Cardiac fibroblast (primary cell): Measurements from ENCODE around the gene HOXA10.
A peak's percentile ranks its signal among the peaks of the same experiment; 100 is the strongest.

Source experiments
- DNase-seq, 2 donors: peaks; one replicate each; pipeline versions ENCODE4 v3.0.0 to v3.0.0-alpha.2; 2010; ENCODE audit warnings: low read depth in 2 of 2
- H3K4me3 ChIP-seq, 2 donors: replicated peaks in 1 of 2; 1 replicate in 1 of 2; 2 replicates in 1 of 2; pipeline ENCODE4 v1.5.1; 2011; ENCODE audit warnings: low read depth in 2 of 2, low read length in 2 of 2, mild to moderate bottlenecking in 2 of 2, moderate library complexity in 1 of 2
- CTCF ChIP-seq: IDR thresholded peaks from one replicate; pipeline ENCODE4 v1.5.1; 2011; ENCODE audit warnings: low read depth, mild to moderate bottlenecking, low read length, inconsistent platforms

Gene HOXA10

GRCh38 chr7:27151341-27151930, 22.7 kb downstream of the HOXA10 start:
- no peak for DNase-seq
- no peak for TF ChIP-seq CTCF
- peak overlapping the region; percentile 21 to 26 for H3K4me3 ChIP-seq

- H3K4me3 ChIP-seq: peak overlapping the region; percentile 21 to 26
- peak; percentile 51 for TF ChIP-seq CTCF
- peak; percentile 59 to 69 for DNase-seq
These were observed 23.4 kb downstream of the HOXA10 start for GRCh38 chr7:27150568-27151340.

- H3K4me3 ChIP-seq: peak overlapping the region in 1 of 2 donors; percentile 11
- no peak for DNase-seq
- TF ChIP-seq CTCF: no peak
These were observed 24.1 kb downstream of the HOXA10 start for GRCh38 chr7:27149842-27150567.

GRCh38 chr7:27148756-27149641, 25.1 kb downstream of the HOXA10 start:
- DNase-seq: no peak
- H3K4me3 ChIP-seq: no peak overlapping the region
- no peak for TF ChIP-seq CTCF

GRCh38 chr7:27148031-27148755, 25.9 kb downstream of the HOXA10 start:
- no peak overlapping the region for H3K4me3 ChIP-seq
- DNase-seq: no peak
- TF ChIP-seq CTCF: no peak
